Endothelial cell of umbilical vein (primary cell): Measurements from ENCODE around the gene SLC27A4. TPM values are rescaled to one million over a fixed set of nuclear protein-coding genes. Genes with fewer than 3 reads are reported as not detected.

ENCODE experiments used
- BruUV-seq: library from RNA; stranded (reverse); fragments of 400-500 nt; replicated peaks from 2 replicates; lab custom pipeline; 2021; lab: Mats Ljungman, UMichigan
- CTCF ChIA-PET: fragments of 300-600, 350-600 bp; sonication (Branson Sonifier 250); formaldehyde crosslinking; loops from one replicate; lab custom pipeline; 2021; ENCODE audit warnings: antibody characterized with exemption, inconsistent platforms; lab: Charles Lee
- POLR2A ChIA-PET: fragments of 300-600, 350-600 bp; sonication (Branson Sonifier 250); formaldehyde crosslinking; loops from one replicate; lab custom pipeline; 2021; ENCODE audit warnings: antibody characterized with exemption, inconsistent platforms; lab: Charles Lee
- DNase-seq: peaks from one replicate; pipeline ENCODE4 v3.0.0-alpha.2; 2011; ENCODE audit warnings: low read depth, low spot score
- FAIRE-seq: peaks from 2 replicates; lab custom pipeline; 2011; peaks lifted over from hg19 to GRCh38; lab: Jason Lieb, UNC
- H2AFZ ChIP-seq: 2 replicates; pipeline ENCODE4 v1.6.0; 2012; ENCODE audit warnings: low read depth, low read length, control low read depth, inconsistent platforms
- H3K27ac ChIP-seq: 2 replicates; pipeline ENCODE4 v1.5.1; 2011; ENCODE audit warnings: low read depth, mild to moderate bottlenecking, control low read depth, low read length, moderate library complexity; ENCODE audit not compliant: insufficient read depth
- H3K27me3 ChIP-seq, 2 experiments: 2 replicates each; pipeline versions ENCODE4 v1.6.0 to v1.6.1; 2011; ENCODE audit warnings: low read length in 2 of 2, mixed read lengths in 1 of 2; ENCODE audit not compliant: control insufficient read depth in 2 of 2, insufficient read depth in 2 of 2
- H3K36me3 ChIP-seq, 2 experiments: 2 replicates in 1 of 2; 3 replicates in 1 of 2; pipeline ENCODE4 v1.5.1; 2011; ENCODE audit warnings: low read length in 2 of 2, mild to moderate bottlenecking in 1 of 2, moderate library complexity in 1 of 2; ENCODE audit not compliant: control insufficient read depth in 2 of 2, insufficient read depth in 2 of 2; ENCODE audit errors: extremely low read depth in 1 of 2
- H3K4me1 ChIP-seq: 3 replicates; pipeline ENCODE4 v1.5.1; 2011; ENCODE audit warnings: mild to moderate bottlenecking, low read length; ENCODE audit not compliant: control insufficient read depth, insufficient read depth; ENCODE audit errors: extremely low read depth
- H3K4me2 ChIP-seq: 2 replicates; pipeline ENCODE4 v1.6.1; 2011; ENCODE audit warnings: low read length, control low read depth, mixed read lengths; ENCODE audit not compliant: insufficient read depth
- H3K4me3 ChIP-seq, 3 experiments: fragments of 200-600 bp in 1 of 3; sonication (generic), shearing (Covaris generic) in 1 of 3; replicated peaks in 1 of 3; 2 replicates each; pipeline ENCODE4 v1.5.1; 2011 to 2016; ENCODE audit warnings: control low read depth in 3 of 3, low read length in 3 of 3, mild to moderate bottlenecking in 2 of 3, inconsistent platforms in 1 of 3, low read depth in 1 of 3, moderate library complexity in 1 of 3; ENCODE audit not compliant: insufficient read depth in 1 of 3
- H3K79me2 ChIP-seq: 2 replicates; pipeline ENCODE4 v1.6.0; 2012; ENCODE audit warnings: low read length, inconsistent platforms; ENCODE audit not compliant: control insufficient read depth, insufficient read depth
- H3K9ac ChIP-seq: replicated peaks from 2 replicates; pipeline ENCODE3; 2011; ENCODE audit warnings: low read length, control low read depth; ENCODE audit not compliant: insufficient read depth; ENCODE audit errors: extremely low read depth
- H3K9me1 ChIP-seq: replicated peaks from 3 replicates; pipeline ENCODE4 v1.6.0; 2011; ENCODE audit warnings: mild to moderate bottlenecking, low read length; ENCODE audit not compliant: control insufficient read depth, insufficient read depth; ENCODE audit errors: extremely low read depth
- H3K9me3 ChIP-seq: replicated peaks from 2 replicates; pipeline ENCODE4 v1.5.1; 2012; ENCODE audit warnings: low read length, inconsistent platforms; ENCODE audit not compliant: control insufficient read depth, insufficient read depth
- H4K20me1 ChIP-seq: replicated peaks from 2 replicates; pipeline ENCODE3; 2011; ENCODE audit warnings: mild to moderate bottlenecking, low read length; ENCODE audit not compliant: control insufficient read depth, insufficient read depth; ENCODE audit errors: extremely low read depth
- EZH2 ChIP-seq: IDR thresholded peaks from 2 replicates; pipeline ENCODE4 v1.6.1; 2012; ENCODE audit warnings: borderline replicate concordance, low read depth, mild to moderate bottlenecking, moderate library complexity, low read length, inconsistent platforms; ENCODE audit not compliant: severe bottlenecking
- FOS ChIP-seq: IDR thresholded peaks from 2 replicates; pipeline ENCODE4 v1.6.1; 2011; ENCODE audit warnings: mild to moderate bottlenecking, low read length, moderate library complexity, borderline replicate concordance; ENCODE audit not compliant: insufficient read depth
- GATA2 ChIP-seq: IDR thresholded peaks from 2 replicates; pipeline ENCODE4 v1.7.0; 2011; ENCODE audit warnings: low read depth, mild to moderate bottlenecking, moderate library complexity, mixed read lengths, low read length; ENCODE audit not compliant: insufficient read length, insufficient read depth
- JUN ChIP-seq: IDR thresholded peaks from 2 replicates; pipeline ENCODE4 v1.6.1; 2011; ENCODE audit warnings: borderline replicate concordance, low read depth; ENCODE audit not compliant: insufficient read length, insufficient read depth
- MYC ChIP-seq: IDR thresholded peaks from one replicate; pipeline ENCODE4 v1.6.1; 2011; ENCODE audit warnings: mild to moderate bottlenecking, low read depth, low read length
- POLR2A ChIP-seq: IDR thresholded peaks from 2 replicates; pipeline ENCODE4 v1.6.1; 2012; ENCODE audit warnings: low read depth, mild to moderate bottlenecking, control low read depth, low read length
- POLR2AphosphoS5 ChIP-seq: IDR thresholded peaks from 2 replicates; pipeline ENCODE4 v1.6.1; 2012; ENCODE audit warnings: low read depth, mild to moderate bottlenecking, control low read depth, low read length, moderate library complexity; ENCODE audit not compliant: insufficient read depth
- dilution Hi-C: fragments of 300-500 bp; cut with MboI; formaldehyde crosslinking; loops from one replicate; pipeline ENCODE4 v1.15.0; 2019; ENCODE audit warnings: low sequenced_read_pairs; ENCODE audit not compliant: extremely low pct_ligation_motif_present
- intact Hi-C: fragments of 100-400 bp; cut with micrococcal nuclease; formaldehyde crosslinking; loops from one replicate; pipeline ENCODE4 v1.10.0; 2022
- polyA plus RNA-seq, 4 experiments: library from polyadenylated mRNA; depleted of rRNA in 3 of 4; stranded (reverse) in 3 of 4; unstranded in 1 of 4; fragments of >200 nt; gene quantifications; 2 replicates each; pipeline versions ENCODE4 v1.2.1 to v1.2.3, GENCODE V29; 2011 to 2012; ENCODE audit warnings: missing spikeins in 1 of 4
- total RNA-seq: library from RNA; stranded (reverse); gene quantifications from 2 replicates; pipeline ENCODE4 v1.2.3, GENCODE V29; 2021
- TF ChIP-seq, protein P1 (sequence below), 2 donors: IDR thresholded peaks; 1 replicate in 1 of 2; 2 replicates in 1 of 2; pipeline ENCODE4 v1.5.1; 2011; ENCODE audit warnings: low read length in 2 of 2, mild to moderate bottlenecking in 2 of 2, moderate library complexity in 2 of 2, control low read depth in 1 of 2, inconsistent platforms in 1 of 2, low read depth in 1 of 2; ENCODE audit not compliant: insufficient read depth in 1 of 2; ENCODE audit errors: extremely low read depth in 1 of 2
- TF ChIP-seq, protein P2 (sequence below): IDR thresholded peaks from 2 replicates; pipeline ENCODE4 v1.6.1; 2011; ENCODE audit not compliant: insufficient read depth, insufficient read length

SLC27A4 gene
- total and polyA plus RNA-seq, 2 donors (not counting 3 experiments of a cell fraction or from before 2014, with no cell fraction given) = 29.9 to 35.0 TPM

DNA sequence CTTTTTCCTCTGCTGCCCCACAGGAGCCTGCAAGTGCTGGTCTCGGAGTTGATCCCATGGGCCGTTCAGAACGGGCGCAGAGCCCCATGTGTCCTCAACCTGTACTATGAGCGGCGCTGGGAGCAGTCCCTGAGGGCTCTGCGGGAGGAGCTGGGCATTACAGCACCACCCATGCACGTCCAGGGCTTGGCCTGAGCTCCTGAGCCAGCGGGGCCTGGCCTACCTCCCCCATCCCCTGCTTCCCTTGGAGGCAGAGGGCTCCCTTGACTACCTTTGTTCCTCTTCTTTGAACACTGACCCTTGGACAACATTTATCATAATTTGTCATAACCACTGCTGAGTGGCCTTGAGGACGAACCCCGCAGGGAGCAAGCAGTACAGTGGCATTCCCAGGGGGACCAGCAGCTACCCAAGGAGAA lies 6.9 kb upstream of the SLC27A4 start:
- ChIA-PET CTCF (interaction anchor here (1.0 to 2.8 kb wide), 2 partner anchors 38 to 140 kb away, joined by 3 to 11 read pairs; no protein-coding TSS in a partner anchor), POLR2A (interaction anchor here (0.6 kb wide), 1 partner anchor 38 kb away, joined by 4 read pairs; no protein-coding TSS in a partner anchor)
- Histone ChIP-seq H3K27ac (no peak overlapping the region), H3K9me1 (no peaks in the 10 kb centered on the region), H3K36me3 (peaks cover 0 to 8% of the 10 kb centered on the region in 2 experiments), H3K9me3 (no peaks in the 10 kb centered on the region), H3K4me1 (no peaks in the 10 kb centered on the region), H3K4me3 (no peak overlapping the region), H3K27me3 (no peaks in the 10 kb centered on the region), H3K79me2 (no peaks in the 10 kb centered on the region), H3K9ac (no peak overlapping the region), H3K4me2 (no peak overlapping the region), H2AFZ (no peak overlapping the region), H4K20me1 (no peaks in the 10 kb centered on the region)
- intact Hi-C loops (no loop called here), dilution Hi-C loops (no loop called here)
- no peak for TF ChIP-seq POLR2AphosphoS5
- TF ChIP-seq, protein P1, sequence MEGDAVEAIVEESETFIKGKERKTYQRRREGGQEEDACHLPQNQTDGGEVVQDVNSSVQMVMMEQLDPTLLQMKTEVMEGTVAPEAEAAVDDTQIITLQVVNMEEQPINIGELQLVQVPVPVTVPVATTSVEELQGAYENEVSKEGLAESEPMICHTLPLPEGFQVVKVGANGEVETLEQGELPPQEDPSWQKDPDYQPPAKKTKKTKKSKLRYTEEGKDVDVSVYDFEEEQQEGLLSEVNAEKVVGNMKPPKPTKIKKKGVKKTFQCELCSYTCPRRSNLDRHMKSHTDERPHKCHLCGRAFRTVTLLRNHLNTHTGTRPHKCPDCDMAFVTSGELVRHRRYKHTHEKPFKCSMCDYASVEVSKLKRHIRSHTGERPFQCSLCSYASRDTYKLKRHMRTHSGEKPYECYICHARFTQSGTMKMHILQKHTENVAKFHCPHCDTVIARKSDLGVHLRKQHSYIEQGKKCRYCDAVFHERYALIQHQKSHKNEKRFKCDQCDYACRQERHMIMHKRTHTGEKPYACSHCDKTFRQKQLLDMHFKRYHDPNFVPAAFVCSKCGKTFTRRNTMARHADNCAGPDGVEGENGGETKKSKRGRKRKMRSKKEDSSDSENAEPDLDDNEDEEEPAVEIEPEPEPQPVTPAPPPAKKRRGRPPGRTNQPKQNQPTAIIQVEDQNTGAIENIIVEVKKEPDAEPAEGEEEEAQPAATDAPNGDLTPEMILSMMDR (IDR thresholded peaks at IDR 0.05; ENCODE audit: extremely low read depth in 1 of 2, insufficient read depth in 1 of 2, low read depth in 1 of 2, low read length in 2 of 2) = no peak
- TF ChIP-seq, protein P2, sequence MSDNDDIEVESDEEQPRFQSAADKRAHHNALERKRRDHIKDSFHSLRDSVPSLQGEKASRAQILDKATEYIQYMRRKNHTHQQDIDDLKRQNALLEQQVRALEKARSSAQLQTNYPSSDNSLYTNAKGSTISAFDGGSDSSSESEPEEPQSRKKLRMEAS = no peak
- TF ChIP-seq MYC = no peak
- no peak for TF ChIP-seq FOS
- no peak for TF ChIP-seq EZH2
- no peak for TF ChIP-seq JUN
- no peak for TF ChIP-seq POLR2A
- no peak for TF ChIP-seq GATA2
- FAIRE-seq (no peak), DNase-seq (no peak)
- no TSS peak for BruUV-seq
